GM12878 (cell line): ENCODE measurements around the gene DOCK1. TPM values are rescaled to one million over a fixed set of nuclear protein-coding genes. Genes with fewer than 3 reads are reported as not detected.

Experiments
- ATAC-seq: fragments of 200-7000 bp; cut with Tn5 transposase; 3 replicates; pipeline ENCODE4 v1.9.1; 2020; ENCODE audit warnings: mild to moderate bottlenecking, moderate library complexity
- BruUV-seq: library from RNA; stranded (reverse); fragments of 400-500 nt; replicated peaks from 2 replicates; lab custom pipeline; 2021; lab: Mats Ljungman, UMichigan
- CTCF ChIA-PET: fragments of 300-600 bp; sonication (Branson Sonifier 250); formaldehyde crosslinking; extraction: SDS; loops from one replicate; lab custom pipeline; 2021; ENCODE audit warnings: inconsistent platforms; lab: Yijun Ruan, JAX
- POLR2A ChIA-PET: fragments of 350-600 bp; formaldehyde crosslinking; extraction: SDS; loops from one replicate; lab custom pipeline; 2021; ENCODE audit warnings: inconsistent platforms; lab: Charles Lee
- RAD21 ChIA-PET: fragments of 300-600 bp; sonication (Branson Sonifier 250); formaldehyde crosslinking; loops from one replicate; lab custom pipeline; 2023; ENCODE audit warnings: antibody characterized with exemption; ENCODE audit not compliant: unreplicated experiment; lab: Charles Lee
- SMC1A ChIA-PET: fragments of 300-600 bp; sonication (Branson Sonifier 250); formaldehyde crosslinking; loops from one replicate; lab custom pipeline; 2023; ENCODE audit not compliant: unreplicated experiment, uncharacterized antibody; lab: Charles Lee
- DNase-seq: peaks from one replicate; pipeline ENCODE4 v3.0.0-alpha.2; 2011; ENCODE audit warnings: low read depth, low spot score
- FAIRE-seq: peaks from 3 replicates; lab custom pipeline; 2011; peaks lifted over from hg19 to GRCh38; lab: Jason Lieb, UNC
- H2AFZ ChIP-seq: 2 replicates; pipeline ENCODE4 v1.6.0; 2011; ENCODE audit warnings: low read depth, low read length, control low read depth; ENCODE audit not compliant: control insufficient read depth
- H3K27ac ChIP-seq: 2 replicates; pipeline ENCODE4 v1.5.1; 2011; ENCODE audit warnings: control low read depth; ENCODE audit not compliant: control insufficient read depth, insufficient read depth
- H3K27me3 ChIP-seq, 2 experiments: replicated peaks in 1 of 2; 2 replicates each; pipeline versions ENCODE4 v1.6.0 to v1.6.1; 2011; ENCODE audit warnings: low read length in 1 of 2; ENCODE audit not compliant: control insufficient read depth in 2 of 2, insufficient read depth in 2 of 2
- H3K36me3 ChIP-seq, 2 experiments: 2 replicates each; pipeline ENCODE4 v1.5.1; 2011; ENCODE audit warnings: low read length in 1 of 2; ENCODE audit not compliant: control insufficient read depth in 2 of 2, insufficient read depth in 2 of 2
- H3K4me1 ChIP-seq: 2 replicates; pipeline ENCODE4 v1.6.1; 2011; ENCODE audit warnings: mild to moderate bottlenecking, low read length, moderate library complexity, mixed read lengths; ENCODE audit not compliant: control insufficient read depth, insufficient read depth
- H3K4me2 ChIP-seq: 2 replicates; pipeline ENCODE4 v1.6.0; 2011; ENCODE audit warnings: control low read depth; ENCODE audit not compliant: control insufficient read depth, insufficient read depth
- H3K4me3 ChIP-seq: fragments of 200-600 bp; sonication (generic); 2 replicates; pipeline ENCODE4 v1.5.1; 2016
- H3K79me2 ChIP-seq: 2 replicates; pipeline ENCODE4 v1.6.0; 2011; ENCODE audit warnings: low read length; ENCODE audit not compliant: control insufficient read depth, insufficient read depth
- H3K9ac ChIP-seq: 2 replicates; pipeline ENCODE4 v1.8.0; 2011; ENCODE audit warnings: low read length, control low read depth, mixed read lengths; ENCODE audit not compliant: control insufficient read depth, insufficient read depth
- H3K9me3 ChIP-seq: replicated peaks from 3 replicates; pipeline ENCODE4 v1.5.1; 2011; ENCODE audit warnings: mild to moderate bottlenecking, low read length; ENCODE audit not compliant: control insufficient read depth, insufficient read depth
- H4K20me1 ChIP-seq: 2 replicates; pipeline ENCODE4 v1.6.0; 2011; ENCODE audit not compliant: control insufficient read depth, insufficient read depth
- ATF3 ChIP-seq: IDR thresholded peaks from 2 replicates; pipeline ENCODE4 v1.6.1; 2011; ENCODE audit warnings: low read depth, mild to moderate bottlenecking, low read length, moderate library complexity, borderline replicate concordance; ENCODE audit errors: extremely low read depth
- ATF7 ChIP-seq: fragments of 450-650 bp; IDR thresholded peaks from 2 replicates; pipeline ENCODE4 v1.6.1; 2016; ENCODE audit warnings: low read depth, mild to moderate bottlenecking
- CREB1 ChIP-seq: IDR thresholded peaks from 2 replicates; pipeline ENCODE4 v1.6.1; 2012; ENCODE audit warnings: low read depth, mild to moderate bottlenecking, inconsistent platforms
- EED ChIP-seq: sonication (generic); IDR thresholded peaks from 2 replicates; pipeline ENCODE4 v1.6.1; 2016; ENCODE audit warnings: antibody characterized with exemption, low read depth
- FOXK2 ChIP-seq: fragments of 450-650 bp; IDR thresholded peaks from 2 replicates; pipeline ENCODE4 v1.6.1; 2017; ENCODE audit warnings: mild to moderate bottlenecking, moderate library complexity
- MEF2A ChIP-seq: IDR thresholded peaks from 2 replicates; pipeline ENCODE4 v1.6.1; 2011; ENCODE audit warnings: low read depth, mild to moderate bottlenecking, low read length, moderate library complexity; ENCODE audit not compliant: insufficient read depth
- MXI1 ChIP-seq: fragments of 150-350 bp; IDR thresholded peaks from 2 replicates; pipeline ENCODE4 v1.6.1; 2011; ENCODE audit warnings: low read depth, mild to moderate bottlenecking, inconsistent platforms, low read length, improper control_type of control experiment
- NFIC ChIP-seq: IDR thresholded peaks from 2 replicates; pipeline ENCODE4 v1.6.1; 2012; ENCODE audit warnings: low read depth, mild to moderate bottlenecking, inconsistent platforms, low read length, moderate library complexity
- NR2C1 ChIP-seq: fragments of 450-650 bp; IDR thresholded peaks from 2 replicates; pipeline ENCODE4 v1.6.1; 2017; ENCODE audit warnings: antibody characterized with exemption, mild to moderate bottlenecking, moderate library complexity
- POU2F2 ChIP-seq: IDR thresholded peaks from 3 replicates; pipeline ENCODE4 v1.6.1; 2011; ENCODE audit warnings: low read depth, mild to moderate bottlenecking, low read length, borderline replicate concordance
- RCOR1 ChIP-seq: conservative IDR thresholded peaks from 2 replicates; pipeline ENCODE4 v1.6.1; 2012; ENCODE audit warnings: low read depth, low read length, improper control_type of control experiment
- WRNIP1 ChIP-seq: IDR thresholded peaks from 2 replicates; pipeline ENCODE4 v1.6.1; 2011; ENCODE audit warnings: low read depth, low read length, improper control_type of control experiment, borderline replicate concordance
- YBX1 ChIP-seq: fragments of 450-650 bp; IDR thresholded peaks from 2 replicates; pipeline ENCODE4 v1.6.1; 2016; ENCODE audit warnings: antibody characterized with exemption
- ZNF274 ChIP-seq: IDR thresholded peaks from one replicate; pipeline ENCODE4 v1.8.0; 2011; ENCODE audit not compliant: insufficient read length, insufficient read depth
- WGBS: methylation state at CpG from one replicate; pipeline ENCODE4 v1.1.6; 2016; ENCODE audit warnings: low lambda C conversion rate; ENCODE audit not compliant: insufficient replicate concordance, insufficient coverage; ENCODE audit errors: missing lambda C conversion rate; 5-methylcytosine and 5-hydroxymethylcytosine counted together
- in situ Hi-C: fragments of 300-500 bp; cut with MboI; formaldehyde crosslinking; loops from 9 replicates; pipeline ENCODE4 v1.14.3; 2018; ENCODE audit warnings: mixed read lengths
- intact Hi-C: fragments of 100-400 bp; cut with micrococcal nuclease; formaldehyde crosslinking; loops from one replicate; pipeline ENCODE4 v1.14.2; 2022; ENCODE audit not compliant: unreplicated experiment
- polyA plus RNA-seq, 11 experiments: library from polyadenylated mRNA; depleted of rRNA in 4 of 11; unstranded in 6 of 11; stranded (reverse) in 5 of 11; fragments of >200 nt; fragmentation: Nextera tagmentation in 4 of 11; fragmentation: Illumina TruSeq in 1 of 11; extraction: Ambion mirVana in 4 of 11; extraction: Trizol in 1 of 11; gene quantifications; 1 replicate in 1 of 11; 2 replicates in 10 of 11; pipeline versions ENCODE4 v1.2.1 to v1.2.3, GENCODE V29; 2011 to 2016; ENCODE audit warnings: inconsistent platforms in 2 of 11, missing spikeins in 2 of 11, low read depth in 1 of 11
- total RNA-seq, 4 experiments: library from RNA; depleted of rRNA in 3 of 4; stranded (reverse); fragments of >200 nt in 3 of 4; fragmentation: Illumina TruSeq in 1 of 4; extraction: Trizol in 1 of 4; gene quantifications; 2 replicates each; pipeline versions ENCODE4 v1.2.1 to v1.2.3, GENCODE V29; 2013 to 2021
- TF ChIP-seq, protein P1 (sequence below): fragments of 450-650 bp; IDR thresholded peaks from 2 replicates; pipeline ENCODE4 v1.6.1; 2017; ENCODE audit warnings: mild to moderate bottlenecking, moderate library complexity

DOCK1 gene
- total and polyA plus RNA-seq, 10 of the 15 experiments (the other 5 are each of a cell fraction or from before 2014, with no cell fraction given), result 0.05 to 0.18 TPM; not detected in 8

DNA sequence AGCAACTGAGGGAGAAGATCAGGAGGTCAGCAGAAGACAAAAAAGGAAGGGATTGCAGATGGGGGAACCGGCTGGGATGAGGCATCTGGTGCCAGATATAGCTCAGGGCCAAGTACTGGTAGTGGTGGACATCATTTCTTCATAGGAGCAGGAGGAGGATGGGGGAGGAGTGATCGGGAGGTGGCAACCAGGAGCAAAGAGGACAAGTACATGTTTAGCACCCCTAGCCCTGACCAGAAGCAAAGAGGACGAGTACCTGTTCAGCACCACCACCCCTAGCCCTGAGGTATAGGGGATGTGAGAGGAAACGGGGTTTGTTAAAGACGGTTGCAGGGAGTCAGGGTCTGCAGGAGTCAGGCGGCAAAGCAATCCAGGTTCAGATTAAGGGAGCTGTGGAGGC, 559.3 kb downstream of the DOCK1 start:
- in situ Hi-C loops (no loop called here), intact Hi-C loops (no loop called here)
- Histone ChIP-seq H2AFZ (no peak overlapping the region), H3K4me3 (no peak overlapping the region), H3K4me2 (no peak overlapping the region), H3K36me3 (no peaks in the 10 kb centered on the region), H3K27me3 (no peaks in the 10 kb centered on the region), H3K9me3 (no peaks in the 10 kb centered on the region), H3K79me2 (no peaks in the 10 kb centered on the region), H3K4me1 (no peaks in the 10 kb centered on the region), H3K9ac (no peak overlapping the region), H4K20me1 (no peaks in the 10 kb centered on the region), H3K27ac (no peak overlapping the region)
- TF ChIP-seq MEF2A (no peak), NFIC (no peak), WRNIP1 (no peak), NR2C1 (no peak), FOXK2 (no peak), RCOR1 (no peak), ZNF274 (no peak), MXI1 (no peak), EED (no peak), CREB1 (no peak), YBX1 (no peak), ATF7 (no peak), POU2F2 (no peak), ATF3 (no peak)
- TF ChIP-seq, protein P1, sequence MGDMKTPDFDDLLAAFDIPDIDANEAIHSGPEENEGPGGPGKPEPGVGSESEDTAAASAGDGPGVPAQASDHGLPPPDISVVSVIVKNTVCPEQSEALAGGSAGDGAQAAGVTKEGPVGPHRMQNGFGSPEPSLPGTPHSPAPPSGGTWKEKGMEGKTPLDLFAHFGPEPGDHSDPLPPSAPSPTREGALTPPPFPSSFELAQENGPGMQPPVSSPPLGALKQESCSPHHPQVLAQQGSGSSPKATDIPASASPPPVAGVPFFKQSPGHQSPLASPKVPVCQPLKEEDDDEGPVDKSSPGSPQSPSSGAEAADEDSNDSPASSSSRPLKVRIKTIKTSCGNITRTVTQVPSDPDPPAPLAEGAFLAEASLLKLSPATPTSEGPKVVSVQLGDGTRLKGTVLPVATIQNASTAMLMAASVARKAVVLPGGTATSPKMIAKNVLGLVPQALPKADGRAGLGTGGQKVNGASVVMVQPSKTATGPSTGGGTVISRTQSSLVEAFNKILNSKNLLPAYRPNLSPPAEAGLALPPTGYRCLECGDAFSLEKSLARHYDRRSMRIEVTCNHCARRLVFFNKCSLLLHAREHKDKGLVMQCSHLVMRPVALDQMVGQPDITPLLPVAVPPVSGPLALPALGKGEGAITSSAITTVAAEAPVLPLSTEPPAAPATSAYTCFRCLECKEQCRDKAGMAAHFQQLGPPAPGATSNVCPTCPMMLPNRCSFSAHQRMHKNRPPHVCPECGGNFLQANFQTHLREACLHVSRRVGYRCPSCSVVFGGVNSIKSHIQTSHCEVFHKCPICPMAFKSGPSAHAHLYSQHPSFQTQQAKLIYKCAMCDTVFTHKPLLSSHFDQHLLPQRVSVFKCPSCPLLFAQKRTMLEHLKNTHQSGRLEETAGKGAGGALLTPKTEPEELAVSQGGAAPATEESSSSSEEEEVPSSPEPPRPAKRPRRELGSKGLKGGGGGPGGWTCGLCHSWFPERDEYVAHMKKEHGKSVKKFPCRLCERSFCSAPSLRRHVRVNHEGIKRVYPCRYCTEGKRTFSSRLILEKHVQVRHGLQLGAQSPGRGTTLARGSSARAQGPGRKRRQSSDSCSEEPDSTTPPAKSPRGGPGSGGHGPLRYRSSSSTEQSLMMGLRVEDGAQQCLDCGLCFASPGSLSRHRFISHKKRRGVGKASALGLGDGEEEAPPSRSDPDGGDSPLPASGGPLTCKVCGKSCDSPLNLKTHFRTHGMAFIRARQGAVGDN, result no peak
- POLR2A ChIA-PET, result no interaction called here
- ATAC-seq (no peak), FAIRE-seq (no peak), DNase-seq (no peak)
- SMC1A ChIA-PET, result no interaction called here
- WGBS, result 33% methylated on average over 6 of the region's 6 CpGs
- RAD21 ChIA-PET, result no interaction called here
- BruUV-seq, result no TSS peak
- CTCF ChIA-PET, result no interaction called here
